Activated CD8-positive, alpha-beta memory T cell treated with anti-CD3 and anti-CD28 coated beads, Interleukin-2, amount 10 ng/mL, durations not matched to agents 7 days and 5 days (primary cell): ENCODE results near the gene LRMDA. TPM values are rescaled to one million over a fixed set of nuclear protein-coding genes. Genes with fewer than 3 reads are reported as not detected.

Source experiments
- ATAC-seq: fragments of 150-1000 bp; cut with Tn5 transposase; one replicate; pipeline ENCODE4 v1.10.0; 2021; ENCODE audit warnings: moderate library complexity
- CTCF ChIA-PET: fragments of 350-600 bp; sonication (Branson Sonifier 250); formaldehyde crosslinking; loops from one replicate; lab custom pipeline; 2021; ENCODE audit warnings: antibody characterized with exemption; lab: Charles Lee
- DNase-seq: peaks from one replicate; pipeline ENCODE4 v3.0.0-alpha.2; 2020
- H3K27ac Mint-ChIP-seq: one replicate; pipeline ENCODE4 v1.8.0; 2021; ENCODE audit warnings: mild to moderate bottlenecking, mixed read lengths
- H3K27me3 Mint-ChIP-seq: one replicate; pipeline ENCODE4 v1.8.0; 2021; ENCODE audit warnings: mixed read lengths
- H3K36me3 Mint-ChIP-seq: one replicate; pipeline ENCODE4 v1.8.0; 2021; ENCODE audit warnings: mild to moderate bottlenecking, mixed read lengths
- H3K4me1 Mint-ChIP-seq: one replicate; pipeline ENCODE4 v1.8.0; 2021; ENCODE audit warnings: mixed read lengths
- H3K4me3 Mint-ChIP-seq: one replicate; pipeline ENCODE4 v1.8.0; 2021; ENCODE audit warnings: mild to moderate bottlenecking, moderate library complexity, mixed read lengths
- H3K9me3 Mint-ChIP-seq: one replicate; pipeline ENCODE4 v1.8.0; 2022; ENCODE audit warnings: low read depth, mixed read lengths
- total RNA-seq, 2 experiments: library from RNA; stranded (reverse); gene quantifications; one replicate each; pipeline ENCODE4 v1.2.3, GENCODE V29; 2021

The LRMDA gene
- total RNA-seq, 2 experiments from 2014 or later, result not detected

GRCh38 chr10:75708060-75708459, 276.6 kb downstream of the LRMDA start:
- Mint-ChIP-seq H3K36me3 (no peaks in the 10 kb centered on the region), H3K9me3 (no peaks in the 10 kb centered on the region), H3K27me3 (peaks cover 15% of the 10 kb centered on the region), H3K4me3 (no peak overlapping the region), H3K4me1 (no peaks in the 10 kb centered on the region), H3K27ac (no peak overlapping the region)
- ATAC-seq (no peak), DNase-seq (no peak)
- CTCF ChIA-PET, result no interaction called here

GRCh38 chr10:75709245-75709644, 277.8 kb downstream of the LRMDA start:
- no peaks in the 10 kb centered on the region for H3K36me3 Mint-ChIP-seq
- no peak overlapping the region for H3K4me3 Mint-ChIP-seq
- no peak overlapping the region for H3K27ac Mint-ChIP-seq
- ATAC-seq, result no peak
- H3K27me3 Mint-ChIP-seq, result peaks cover 18% of the 10 kb centered on the region
- DNase-seq, result no peak
- CTCF ChIA-PET, result no interaction called here
- H3K4me1 Mint-ChIP-seq, result no peaks in the 10 kb centered on the region
- no peaks in the 10 kb centered on the region for H3K9me3 Mint-ChIP-seq

DNA sequence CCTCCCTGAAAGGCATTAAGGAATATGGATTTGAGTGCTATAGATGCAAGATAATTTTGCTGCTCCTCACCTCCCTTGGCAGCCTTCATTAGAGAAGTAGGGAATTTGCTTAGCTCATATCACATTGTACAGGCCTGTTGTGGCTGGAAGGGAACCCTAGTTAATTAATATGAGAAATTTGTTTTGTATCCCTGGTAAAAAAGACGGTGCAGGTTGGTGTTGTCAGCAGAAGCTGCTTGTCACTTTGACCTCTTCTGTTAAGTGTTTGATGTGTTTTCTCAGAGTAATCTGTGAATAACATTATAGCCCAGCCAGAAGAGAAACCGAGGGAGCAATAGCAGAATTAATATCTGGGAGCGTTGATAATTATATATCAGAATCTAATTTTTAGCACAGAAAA, 278.4 kb downstream of the LRMDA start:
- CTCF ChIA-PET, result no interaction called here
- Mint-ChIP-seq H3K4me3 (no peak overlapping the region), H3K9me3 (no peaks in the 10 kb centered on the region), H3K4me1 (no peaks in the 10 kb centered on the region), H3K27me3 (peaks cover 18% of the 10 kb centered on the region), H3K36me3 (no peaks in the 10 kb centered on the region), H3K27ac (no peak overlapping the region)
- no peak for ATAC-seq
- no peak for DNase-seq

- Mint-ChIP-seq H3K27ac (no peak overlapping the region), H3K9me3 (no peaks in the 10 kb centered on the region), H3K36me3 (no peaks in the 10 kb centered on the region), H3K4me3 (no peak overlapping the region), H3K4me1 (no peaks in the 10 kb centered on the region), H3K27me3 (peaks cover 18% of the 10 kb centered on the region)
- DNase-seq (no peak), ATAC-seq (no peak)
- CTCF ChIA-PET, result no interaction called here
These were observed 280.9 kb downstream of the LRMDA start for GRCh38 chr10:75712242-75712880.

- H3K9me3 Mint-ChIP-seq, result no peaks in the 10 kb centered on the region
- no peaks in the 10 kb centered on the region for H3K36me3 Mint-ChIP-seq
- no peak for ATAC-seq
- H3K27me3 Mint-ChIP-seq, result peaks cover 12% of the 10 kb centered on the region
- no peak for DNase-seq
- no peaks in the 10 kb centered on the region for H3K4me1 Mint-ChIP-seq
- no peak overlapping the region for H3K4me3 Mint-ChIP-seq
- H3K27ac Mint-ChIP-seq, result no peak overlapping the region
- CTCF ChIA-PET, result no interaction called here
These were observed 285.1 kb downstream of the LRMDA start for GRCh38 chr10:75716506-75716905.

DNA sequence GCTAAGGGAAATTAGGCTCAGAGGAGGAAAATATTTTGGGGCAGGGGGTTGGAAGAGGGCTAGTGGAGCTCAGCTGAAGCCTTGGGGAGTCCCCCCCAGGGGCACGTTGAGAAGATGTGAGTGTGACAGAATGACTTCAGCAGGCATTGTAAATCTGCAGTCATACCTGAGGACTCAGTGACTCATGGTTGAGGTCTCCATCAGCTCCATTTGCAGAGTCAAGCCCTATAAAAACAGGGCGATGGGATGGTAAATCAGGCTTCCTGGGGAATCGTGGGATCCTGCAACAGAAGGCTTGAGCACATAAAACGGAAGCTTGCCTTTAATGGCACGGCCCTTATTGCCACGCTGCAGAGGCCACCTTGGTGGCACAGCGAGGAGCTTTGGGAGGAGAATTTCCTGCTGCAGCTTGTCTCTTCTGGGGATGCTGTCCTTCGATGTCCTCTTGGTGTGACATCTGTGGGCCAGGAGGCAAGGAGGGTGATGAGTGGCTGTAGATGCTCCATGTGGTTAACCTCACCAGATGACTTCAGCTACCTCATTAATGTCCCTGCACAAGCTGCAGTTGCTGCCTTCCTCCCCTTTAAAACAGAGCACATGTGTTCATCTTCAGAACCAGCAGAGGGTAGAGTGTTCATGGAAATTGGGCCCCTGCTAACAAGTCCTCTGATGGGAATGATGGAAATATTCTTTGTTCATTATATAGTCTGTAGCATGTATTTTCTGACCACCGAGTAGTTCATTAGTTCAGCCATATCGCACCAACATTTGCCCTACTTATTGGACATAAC, 285.9 kb downstream of the LRMDA start:
- CTCF ChIA-PET, result no interaction called here
- no peak overlapping the region for H3K4me3 Mint-ChIP-seq
- H3K4me1 Mint-ChIP-seq, result no peaks in the 10 kb centered on the region
- DNase-seq (no peak), ATAC-seq (no peak)
- no peaks in the 10 kb centered on the region for H3K9me3 Mint-ChIP-seq
- H3K27me3 Mint-ChIP-seq, result peaks cover 8% of the 10 kb centered on the region
- no peak overlapping the region for H3K27ac Mint-ChIP-seq
- no peaks in the 10 kb centered on the region for H3K36me3 Mint-ChIP-seq

DNA sequence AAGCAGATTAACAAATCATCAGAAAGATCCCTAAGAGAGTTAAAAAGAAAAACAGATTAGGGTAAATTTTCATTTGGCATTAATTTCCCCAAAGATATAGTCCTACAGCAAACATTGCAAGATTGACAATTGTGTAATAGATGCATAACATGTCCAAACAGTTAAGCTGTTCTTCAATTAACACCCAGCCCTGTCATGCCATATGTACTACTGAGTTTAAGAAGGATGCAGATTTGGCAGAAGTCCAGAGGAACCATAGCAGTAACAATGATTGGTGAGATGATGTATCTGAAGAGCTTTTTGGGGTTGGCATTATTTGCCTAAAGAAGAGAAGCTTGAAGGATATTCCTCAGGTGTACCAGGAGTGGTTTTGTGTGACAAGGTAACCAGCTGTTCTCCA, 287.6 kb downstream of the LRMDA start:
- Mint-ChIP-seq H3K4me3 (no peak overlapping the region), H3K36me3 (no peaks in the 10 kb centered on the region), H3K9me3 (no peaks in the 10 kb centered on the region), H3K27ac (no peak overlapping the region), H3K27me3 (no peaks in the 10 kb centered on the region), H3K4me1 (no peaks in the 10 kb centered on the region)
- DNase-seq (no peak), ATAC-seq (no peak)
- CTCF ChIA-PET, result no interaction called here

- CTCF ChIA-PET, result no interaction called here
- no peaks in the 10 kb centered on the region for H3K27me3 Mint-ChIP-seq
- H3K4me3 Mint-ChIP-seq, result no peak overlapping the region
- DNase-seq (no peak), ATAC-seq (no peak)
- H3K27ac Mint-ChIP-seq, result no peak overlapping the region
- no peaks in the 10 kb centered on the region for H3K36me3 Mint-ChIP-seq
- H3K9me3 Mint-ChIP-seq, result no peaks in the 10 kb centered on the region
- H3K4me1 Mint-ChIP-seq, result no peaks in the 10 kb centered on the region
These were observed 288.7 kb downstream of the LRMDA start for GRCh38 chr10:75720157-75720556.

DNA sequence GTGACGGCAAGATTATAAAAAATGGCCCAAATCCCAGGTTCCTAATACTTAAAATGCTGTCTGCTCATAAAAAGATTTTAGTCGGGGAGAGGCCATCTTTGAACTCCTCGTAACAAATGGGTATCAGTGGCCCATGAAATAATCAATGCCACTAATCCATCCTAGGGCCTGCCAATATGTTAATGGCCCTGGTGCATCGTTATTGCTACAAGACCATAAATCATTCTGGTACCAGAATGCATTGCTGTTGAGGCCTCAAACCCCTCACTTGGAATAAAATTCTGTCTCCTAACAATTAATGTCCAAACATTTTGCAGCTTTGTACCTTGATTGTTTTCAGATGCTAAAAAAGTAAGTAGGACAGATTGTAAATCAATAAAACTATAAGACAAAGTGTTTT, 290.6 kb downstream of the LRMDA start:
- DNase-seq (no peak), ATAC-seq (no peak)
- H3K4me1 Mint-ChIP-seq, result no peaks in the 10 kb centered on the region
- H3K27ac Mint-ChIP-seq, result no peak overlapping the region
- CTCF ChIA-PET, result no interaction called here
- no peak overlapping the region for H3K4me3 Mint-ChIP-seq
- H3K9me3 Mint-ChIP-seq, result no peaks in the 10 kb centered on the region
- no peaks in the 10 kb centered on the region for H3K27me3 Mint-ChIP-seq
- no peaks in the 10 kb centered on the region for H3K36me3 Mint-ChIP-seq

GRCh38 chr10:75722609-75723008, 291.2 kb downstream of the LRMDA start:
- no peaks in the 10 kb centered on the region for H3K36me3 Mint-ChIP-seq
- CTCF ChIA-PET, result no interaction called here
- H3K4me3 Mint-ChIP-seq, result no peak overlapping the region
- no peaks in the 10 kb centered on the region for H3K4me1 Mint-ChIP-seq
- ATAC-seq, result no peak
- no peaks in the 10 kb centered on the region for H3K27me3 Mint-ChIP-seq
- DNase-seq, result no peak
- no peaks in the 10 kb centered on the region for H3K9me3 Mint-ChIP-seq
- H3K27ac Mint-ChIP-seq, result no peak overlapping the region

- CTCF ChIA-PET, result no interaction called here
- DNase-seq (no peak), ATAC-seq (no peak)
- Mint-ChIP-seq H3K4me3 (no peak overlapping the region), H3K27ac (no peak overlapping the region), H3K36me3 (no peaks in the 10 kb centered on the region), H3K4me1 (no peaks in the 10 kb centered on the region), H3K9me3 (no peaks in the 10 kb centered on the region), H3K27me3 (no peaks in the 10 kb centered on the region)
These were observed 292.0 kb downstream of the LRMDA start for GRCh38 chr10:75723319-75723980.

DNA sequence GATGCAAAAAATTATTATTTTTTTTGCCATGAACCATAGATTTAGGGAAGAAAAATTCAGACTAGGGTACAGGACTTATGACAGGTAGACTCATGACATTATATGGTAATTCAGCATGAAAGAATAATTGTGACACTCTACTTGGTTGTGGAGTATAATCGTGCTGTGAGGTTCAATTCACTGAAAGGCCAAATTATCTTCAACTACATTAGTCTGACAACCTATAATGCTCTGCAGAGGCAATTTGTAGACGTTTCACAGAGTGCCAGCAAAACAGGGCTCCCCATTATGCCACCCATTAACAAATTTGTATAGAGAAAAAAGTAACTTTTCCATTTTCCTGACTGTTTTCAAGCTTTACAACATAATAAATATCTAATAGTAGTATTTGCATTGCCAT, 292.6 kb downstream of the LRMDA start:
- Mint-ChIP-seq H3K9me3 (no peaks in the 10 kb centered on the region), H3K4me3 (no peak overlapping the region), H3K27ac (no peak overlapping the region), H3K36me3 (no peaks in the 10 kb centered on the region), H3K27me3 (no peaks in the 10 kb centered on the region), H3K4me1 (no peaks in the 10 kb centered on the region)
- DNase-seq (no peak), ATAC-seq (no peak)
- CTCF ChIA-PET, result no interaction called here

DNA sequence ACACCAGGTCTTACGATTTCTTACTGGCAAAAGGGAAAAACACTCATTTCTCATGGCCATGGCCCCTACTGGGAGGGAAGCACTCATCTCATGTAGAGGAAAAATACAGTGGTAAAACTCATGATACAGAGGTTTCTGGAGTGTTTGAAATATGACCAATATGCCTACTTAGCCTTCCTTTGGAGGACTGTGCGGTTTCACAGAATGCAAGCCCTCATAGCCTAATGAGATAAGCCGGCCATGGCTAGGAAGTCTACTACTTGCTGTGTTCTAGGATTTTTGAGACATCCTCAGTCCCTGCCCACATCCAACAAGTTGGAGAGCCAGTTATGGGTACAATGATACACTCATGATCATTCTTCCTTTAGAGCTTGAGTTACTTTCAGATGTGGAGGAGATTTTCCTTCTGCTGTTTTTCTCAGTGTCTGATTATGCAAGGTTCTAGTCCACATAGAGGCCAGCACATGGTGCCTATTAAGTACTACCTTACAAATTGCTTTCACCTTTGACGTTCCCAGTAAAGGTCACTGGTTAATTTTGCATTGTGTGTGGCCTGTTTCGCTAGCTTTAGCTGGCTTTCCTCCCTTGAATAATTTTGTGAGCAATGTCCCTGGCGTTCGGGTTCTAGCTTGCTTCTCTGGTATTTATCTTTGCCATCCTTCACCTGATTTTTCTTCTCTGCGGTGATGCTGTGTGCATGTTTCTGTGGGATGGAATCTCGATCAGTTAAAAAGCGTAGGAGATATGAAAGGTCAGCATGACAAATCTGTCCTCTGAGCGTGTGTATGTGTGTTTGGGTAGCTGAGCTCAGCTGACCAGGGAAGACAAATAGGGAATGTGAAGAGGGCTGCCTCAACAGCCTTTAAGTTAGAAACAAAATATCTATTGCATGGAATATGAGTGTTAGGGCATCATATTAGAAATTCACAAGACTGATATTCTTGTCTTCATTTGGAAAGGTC, 295.4 kb downstream of the LRMDA start:
- DNase-seq (no peak), ATAC-seq (no peak)
- H3K4me3 Mint-ChIP-seq, result no peak overlapping the region
- no peak overlapping the region for H3K27ac Mint-ChIP-seq
- CTCF ChIA-PET, result no interaction called here
- H3K36me3 Mint-ChIP-seq, result no peaks in the 10 kb centered on the region
- H3K9me3 Mint-ChIP-seq, result no peaks in the 10 kb centered on the region
- no peaks in the 10 kb centered on the region for H3K4me1 Mint-ChIP-seq
- H3K27me3 Mint-ChIP-seq, result no peaks in the 10 kb centered on the region
